ENCODE results near the gene SLC39A11.
"Not testable (repeated sequence)": the region's sequence is repeated elsewhere in the genome, so short reads cannot be mapped to it uniquely, and the experiment has no call there.

Gene SLC39A11

DNA sequence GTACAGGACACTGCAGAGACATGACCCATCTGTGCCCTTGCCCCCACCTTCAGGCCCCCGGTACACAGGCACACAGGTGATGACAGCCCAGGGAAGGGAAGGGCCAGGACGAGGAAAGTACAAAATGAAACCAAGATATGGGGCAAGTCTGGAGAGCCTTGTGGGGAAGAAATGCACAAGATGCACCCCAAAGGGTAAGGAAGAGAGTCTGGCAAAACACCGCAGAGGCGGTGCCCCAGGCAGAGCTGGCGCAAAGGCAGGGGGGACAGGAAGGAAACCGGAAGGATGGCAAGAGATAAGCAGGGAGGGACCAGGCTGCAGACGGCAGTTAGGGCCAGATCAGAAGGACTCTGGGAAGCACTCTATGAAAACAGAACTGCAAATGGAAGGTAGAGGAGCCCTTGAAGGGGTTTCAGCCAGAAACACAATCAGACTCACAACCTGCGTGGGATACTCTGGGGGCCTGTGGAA lies 81.4 kb downstream of the SLC39A11 start:
- TF ChIP-seq, protein P1, sequence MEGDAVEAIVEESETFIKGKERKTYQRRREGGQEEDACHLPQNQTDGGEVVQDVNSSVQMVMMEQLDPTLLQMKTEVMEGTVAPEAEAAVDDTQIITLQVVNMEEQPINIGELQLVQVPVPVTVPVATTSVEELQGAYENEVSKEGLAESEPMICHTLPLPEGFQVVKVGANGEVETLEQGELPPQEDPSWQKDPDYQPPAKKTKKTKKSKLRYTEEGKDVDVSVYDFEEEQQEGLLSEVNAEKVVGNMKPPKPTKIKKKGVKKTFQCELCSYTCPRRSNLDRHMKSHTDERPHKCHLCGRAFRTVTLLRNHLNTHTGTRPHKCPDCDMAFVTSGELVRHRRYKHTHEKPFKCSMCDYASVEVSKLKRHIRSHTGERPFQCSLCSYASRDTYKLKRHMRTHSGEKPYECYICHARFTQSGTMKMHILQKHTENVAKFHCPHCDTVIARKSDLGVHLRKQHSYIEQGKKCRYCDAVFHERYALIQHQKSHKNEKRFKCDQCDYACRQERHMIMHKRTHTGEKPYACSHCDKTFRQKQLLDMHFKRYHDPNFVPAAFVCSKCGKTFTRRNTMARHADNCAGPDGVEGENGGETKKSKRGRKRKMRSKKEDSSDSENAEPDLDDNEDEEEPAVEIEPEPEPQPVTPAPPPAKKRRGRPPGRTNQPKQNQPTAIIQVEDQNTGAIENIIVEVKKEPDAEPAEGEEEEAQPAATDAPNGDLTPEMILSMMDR (conservative IDR thresholded peaks at IDR 0.05; ENCODE audit: low read length), result no peak
- no peak overlapping the region for H3K4me3 ChIP-seq (ENCODE audit: low read length)
- DNase-seq (ENCODE audit: low read depth), result no peak

DNA sequence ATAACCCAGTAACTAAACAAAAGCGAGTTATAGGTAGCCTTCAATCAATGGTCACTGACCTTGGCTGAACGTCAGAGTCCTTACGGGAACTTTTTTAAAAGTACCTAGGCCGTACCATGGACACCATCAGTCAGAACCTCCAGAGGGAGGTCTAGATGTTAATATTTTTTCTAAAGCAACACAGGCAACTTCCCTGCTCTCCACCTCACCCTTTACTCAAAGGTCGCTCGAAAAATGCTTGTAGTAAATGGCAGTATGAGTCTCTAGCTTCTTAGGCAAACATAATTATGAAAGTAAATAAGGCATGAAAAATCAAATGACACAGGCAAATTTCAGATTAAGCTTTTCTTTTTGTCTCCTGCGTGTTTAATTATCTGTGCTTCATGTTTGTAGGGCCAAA lies 82.1 kb downstream of the SLC39A11 start:
- TF ChIP-seq, protein P1 (conservative IDR thresholded peaks at IDR 0.05; ENCODE audit: low read length), result no peak
- H3K4me3 ChIP-seq (ENCODE audit: low read length), result no peak overlapping the region
- no peak for DNase-seq (ENCODE audit: low read depth)

DNA sequence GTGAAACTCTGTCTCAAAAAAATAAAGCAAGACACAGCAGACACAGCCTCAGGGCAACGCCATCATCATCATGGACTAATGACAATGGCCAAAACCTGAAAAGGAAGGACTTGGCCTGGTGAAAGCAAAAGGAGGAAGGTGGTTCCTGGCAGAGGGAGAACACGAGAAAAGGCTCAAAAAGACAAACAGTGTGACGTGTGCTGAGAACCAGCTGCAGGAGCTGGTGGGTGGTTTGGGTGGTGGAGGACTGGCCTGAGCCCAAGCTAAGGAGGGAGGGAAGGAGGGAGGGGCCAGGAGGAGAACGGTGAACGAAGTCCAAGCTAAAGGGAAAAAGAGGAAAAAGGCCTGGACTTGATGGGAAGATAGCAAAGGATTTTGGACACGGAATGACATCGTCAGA lies 85.1 kb downstream of the SLC39A11 start:
- DNase-seq (ENCODE audit: low read depth), result peak; percentile 14
- TF ChIP-seq, protein P1 (conservative IDR thresholded peaks at IDR 0.05; ENCODE audit: low read length), result no peak
- no peak overlapping the region for H3K4me3 ChIP-seq (ENCODE audit: low read length)

DNA sequence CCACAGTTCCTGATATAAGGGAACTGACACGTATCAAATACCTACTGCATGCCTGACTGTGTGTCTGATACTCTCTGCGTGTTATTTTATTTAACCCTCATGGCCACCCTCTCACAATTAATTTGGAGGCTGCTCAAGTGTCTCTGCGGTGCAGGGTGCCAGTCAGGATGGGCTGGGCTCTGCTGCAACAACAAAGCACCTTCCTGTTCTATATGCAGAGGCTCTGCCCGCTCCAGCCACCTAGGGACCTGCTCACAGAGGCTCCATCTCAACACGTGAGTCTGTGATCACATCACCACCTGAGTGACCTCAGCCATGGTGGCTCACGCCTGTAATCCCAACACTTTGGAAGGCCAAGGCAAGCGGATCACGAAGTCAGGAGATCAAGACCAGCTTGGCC lies 87.1 kb downstream of the SLC39A11 start:
- TF ChIP-seq, protein P1 (conservative IDR thresholded peaks at IDR 0.05; ENCODE audit: low read length), result no peak
- no peak overlapping the region for H3K4me3 ChIP-seq (ENCODE audit: low read length)
- no peak for DNase-seq (ENCODE audit: low read depth)

DNA sequence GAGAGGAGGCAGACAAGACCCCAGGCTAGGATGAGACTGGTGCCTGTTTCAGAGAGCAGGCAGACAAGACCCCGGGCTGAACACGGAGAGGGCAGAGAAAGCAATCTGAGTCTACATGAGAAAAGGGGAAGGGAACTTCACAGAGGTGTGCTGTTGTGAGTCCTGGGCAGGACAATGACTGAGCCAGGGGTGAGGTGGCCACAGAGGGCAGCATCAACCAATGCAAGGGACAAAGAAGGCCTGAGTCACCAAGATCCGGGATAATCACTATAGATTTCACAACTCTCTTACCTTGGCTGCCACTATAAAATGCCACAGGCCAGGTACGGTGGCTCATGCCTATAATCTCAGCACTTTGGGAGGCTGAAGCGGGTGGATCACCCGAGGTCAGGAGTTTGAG lies 89.0 kb downstream of the SLC39A11 start:
- no peak for DNase-seq (ENCODE audit: low read depth)
- TF ChIP-seq, protein P1 (conservative IDR thresholded peaks at IDR 0.05; ENCODE audit: low read length), result no peak

DNA sequence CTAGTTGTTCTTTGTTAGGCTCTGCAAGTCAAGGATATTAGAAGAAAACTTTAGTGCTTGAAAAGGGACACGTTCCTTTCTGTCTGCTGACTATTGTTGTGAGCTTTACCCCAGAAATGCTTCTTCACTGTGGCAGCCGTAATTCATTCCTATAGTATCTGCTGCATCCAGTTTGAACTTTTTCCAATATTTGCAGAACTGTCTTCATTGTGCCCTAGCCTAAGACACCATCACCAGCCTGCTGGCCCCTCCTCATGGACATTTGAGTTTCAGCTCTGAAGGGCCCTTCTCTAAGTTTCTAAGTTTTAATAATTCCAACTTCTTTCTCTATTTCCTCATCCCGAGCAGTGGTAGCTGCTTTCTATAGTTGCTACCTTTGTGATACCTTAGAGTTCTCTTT lies 91.7 kb downstream of the SLC39A11 start:
- TF ChIP-seq, protein P1 (conservative IDR thresholded peaks at IDR 0.05; ENCODE audit: low read length), result no peak
- H3K4me3 ChIP-seq (ENCODE audit: low read length), result no peak overlapping the region
- DNase-seq (ENCODE audit: low read depth), result no peak

More for the DNA sequence above, 89.0 kb downstream of the SLC39A11 start:
- H3K4me3 ChIP-seq (ENCODE audit: low read length), result no peak overlapping the region

DNA sequence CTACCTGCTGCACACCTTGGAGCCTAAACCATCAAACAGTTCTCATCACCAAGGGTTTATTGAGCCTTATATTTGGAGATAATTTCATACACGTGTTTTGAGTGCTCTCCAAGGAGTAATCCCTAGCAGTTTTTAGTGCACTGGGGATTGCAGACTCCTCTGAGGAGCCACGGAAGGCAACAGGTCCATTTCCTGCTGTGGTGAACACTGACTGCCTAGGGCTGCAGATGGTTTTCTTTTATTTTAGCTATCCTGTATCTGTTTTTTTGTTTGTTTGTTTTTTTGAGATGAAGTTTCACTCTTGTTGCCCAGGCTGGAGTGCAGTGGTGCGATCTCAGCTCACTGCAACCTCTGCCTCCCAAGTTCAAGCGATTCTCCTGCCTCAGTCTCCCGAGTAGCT lies 93.0 kb downstream of the SLC39A11 start:
- H3K4me3 ChIP-seq (ENCODE audit: low read length); DNase-seq (ENCODE audit: low read depth): not testable (repeated sequence)

DNA sequence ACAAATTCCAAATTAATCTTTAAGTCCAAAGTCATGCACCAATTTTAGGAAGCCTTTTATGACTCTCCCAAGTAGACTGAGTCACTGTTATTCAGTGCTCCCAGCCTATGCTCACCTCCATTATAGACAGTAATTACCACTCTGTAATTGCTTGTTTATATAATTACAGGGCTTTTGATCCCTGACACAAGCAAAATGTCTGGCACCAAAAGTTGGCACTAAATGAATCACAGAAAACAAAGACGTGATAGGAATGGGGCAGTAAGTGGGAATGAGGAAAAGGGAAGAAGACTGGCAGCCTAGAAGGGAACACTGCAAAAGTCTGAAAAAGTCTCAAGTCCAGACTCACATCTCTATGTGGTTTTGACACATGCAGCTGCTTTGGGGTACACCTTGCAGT lies 94.1 kb downstream of the SLC39A11 start:
- no peak for DNase-seq (ENCODE audit: low read depth)
- TF ChIP-seq, protein P1 (conservative IDR thresholded peaks at IDR 0.05; ENCODE audit: low read length), result no peak
- no peak overlapping the region for H3K4me3 ChIP-seq (ENCODE audit: low read length)
